Medulla oblongata (tissue), 1 donor: ENCODE measurements around the gene NEK4.
"Not testable (repeated sequence)": the region's sequence is repeated elsewhere in the genome, so short reads cannot be mapped to it uniquely, and the experiment has no call there.

Source experiments
- DNase-seq: peaks from one replicate; pipeline ENCODE4 v3.0.0-alpha.2; 2015; ENCODE audit errors: extremely low spot score

Gene NEK4

DNA sequence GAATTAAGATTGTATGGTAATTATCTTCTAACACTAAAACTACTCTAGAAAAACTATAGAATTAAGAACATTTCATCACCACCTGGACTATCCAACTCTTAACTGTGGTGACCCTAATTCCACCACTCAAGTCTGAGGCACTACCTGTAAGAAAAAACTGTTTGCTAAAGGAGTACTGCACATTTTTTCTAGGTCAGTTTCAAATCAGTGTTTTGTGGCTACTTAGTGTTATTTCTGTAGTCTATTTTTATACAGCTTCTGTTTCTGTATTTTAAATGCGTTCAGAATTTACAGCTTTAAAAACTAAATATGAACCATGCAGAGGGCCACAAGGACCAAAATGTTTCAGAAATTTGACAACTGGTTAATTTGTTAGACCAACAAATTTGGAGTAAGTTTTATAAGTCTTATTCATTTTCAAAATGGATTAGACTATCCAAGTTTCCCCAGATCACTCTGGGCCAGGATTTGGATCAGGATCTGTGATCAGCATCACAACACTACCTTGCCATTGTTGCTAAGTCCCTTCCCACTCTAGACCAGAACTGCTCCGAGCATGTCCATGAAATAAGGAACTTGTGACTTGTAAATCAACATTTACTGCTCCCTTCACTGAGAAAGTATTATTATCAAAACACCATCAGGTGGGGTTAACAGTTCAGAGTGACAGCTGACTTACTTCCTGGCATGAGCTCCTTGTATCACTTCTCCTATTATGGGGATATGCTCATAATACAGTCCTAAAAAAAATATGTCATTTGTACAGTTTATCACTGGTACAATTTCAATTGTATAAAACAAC is 73.7 kb downstream of the NEK4 start:
- no peak for DNase-seq

DNA sequence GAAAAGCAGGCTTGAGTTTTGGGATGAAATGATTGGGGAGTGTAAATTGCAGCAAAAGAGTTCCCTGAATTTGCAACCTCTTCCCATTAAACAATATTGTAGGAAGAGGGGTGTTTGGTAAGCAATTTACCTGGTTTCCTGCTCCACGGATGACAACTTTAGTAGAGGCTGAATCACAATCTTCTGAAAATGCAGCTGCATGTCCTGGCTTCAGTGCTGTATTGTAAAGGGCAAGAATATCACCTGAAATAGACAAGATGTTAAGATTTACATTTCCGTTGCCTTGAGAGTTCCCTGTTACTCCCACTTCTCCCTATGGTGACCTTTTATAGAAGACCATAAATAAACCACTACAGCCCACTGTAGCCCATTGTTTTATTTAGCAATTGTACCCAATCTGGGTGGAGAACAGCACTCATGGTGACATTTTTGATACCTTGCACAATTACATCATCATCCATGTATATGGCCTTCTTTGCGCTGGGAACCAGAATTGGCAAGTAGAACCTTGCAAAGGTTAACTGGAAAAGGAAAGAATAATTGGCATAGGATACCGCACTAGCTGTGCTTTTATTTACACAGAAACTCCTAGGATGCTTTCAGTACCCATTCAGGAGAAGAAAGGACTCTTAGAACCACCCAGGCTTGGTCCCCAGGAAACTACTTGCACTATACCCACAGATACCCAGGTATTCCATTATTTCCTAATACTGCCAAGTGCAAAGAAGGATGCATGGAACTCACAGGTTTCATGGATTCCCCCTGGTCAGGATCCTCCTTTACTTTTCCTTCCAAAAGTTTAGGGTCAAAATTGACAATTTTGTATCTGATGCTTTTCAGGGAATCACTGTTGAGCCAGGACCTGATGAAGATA is 74.7 kb downstream of the NEK4 start:
- no peak for DNase-seq

- no peak for DNase-seq
Measured at GRCh38 chr3:52694528-52695189, 76.1 kb downstream of the NEK4 start.

DNA sequence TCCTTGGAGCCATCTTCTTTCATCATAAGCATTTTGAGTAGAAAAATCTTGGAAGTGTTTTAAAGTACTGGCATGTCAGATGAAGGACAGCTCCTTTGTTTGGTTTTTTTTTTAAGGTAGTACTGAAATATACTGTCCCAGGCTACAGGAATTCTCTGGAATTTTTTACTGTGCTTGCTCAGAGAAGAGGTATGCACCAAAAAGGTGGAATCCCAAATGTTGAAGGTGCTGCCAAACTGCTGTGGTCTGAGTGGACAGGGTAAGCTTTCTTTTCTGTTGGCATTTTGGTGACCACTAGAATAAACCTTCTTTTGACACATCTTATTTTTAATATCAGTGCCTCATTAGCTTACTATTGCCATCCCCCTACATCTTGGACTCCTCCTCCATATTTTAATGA is 77.7 kb downstream of the NEK4 start:
- DNase-seq: no peak

- DNase-seq: no peak
Measured at GRCh38 chr3:52690560-52690959, 80.2 kb downstream of the NEK4 start.

- DNase-seq: no peak
Measured at GRCh38 chr3:52689151-52689550, 81.6 kb downstream of the NEK4 start.

DNA sequence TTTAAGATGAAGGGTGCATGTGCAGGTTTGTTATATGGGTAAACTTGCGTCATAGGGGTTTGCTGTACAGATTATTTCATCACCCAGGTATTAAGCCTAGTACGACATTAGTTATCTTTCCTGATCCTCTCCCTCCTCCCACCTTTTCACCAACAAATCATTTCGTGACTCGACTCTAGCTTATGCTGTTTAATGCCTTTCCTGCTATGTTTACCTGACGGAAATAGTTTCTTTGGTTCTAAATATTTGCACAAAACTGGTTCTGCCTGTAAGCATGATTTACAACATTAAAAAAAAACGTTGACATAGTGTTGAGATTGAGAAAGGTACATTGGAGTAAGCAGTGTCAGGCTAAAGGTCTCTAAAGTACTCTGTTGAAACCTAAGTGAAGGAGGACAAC is 82.5 kb downstream of the NEK4 start:
- no peak for DNase-seq

- DNase-seq: peak; percentile 97
Measured at GRCh38 chr3:52685709-52686691, 84.7 kb downstream of the NEK4 start, which contains the start of the genes GNL3 and PBRM1. Gene GNL3 (plus strand): TSS chr3:52686032. CDS start chr3:52686093, 61 bp downstream. Gene PBRM1 (minus strand): TSS chr3:52685913.

GRCh38 chr3:52685285-52685708 is 85.4 kb downstream of the NEK4 start:
- DNase-seq: peak; percentile 81

GRCh38 chr3:52684184-52684583 is 86.6 kb downstream of the NEK4 start:
- no peak for DNase-seq

GRCh38 chr3:52683611-52684010 is 87.1 kb downstream of the NEK4 start:
- DNase-seq: no peak

GRCh38 chr3:52682016-52682415 is 88.7 kb downstream of the NEK4 start:
- peak; percentile 78 for DNase-seq

DNA sequence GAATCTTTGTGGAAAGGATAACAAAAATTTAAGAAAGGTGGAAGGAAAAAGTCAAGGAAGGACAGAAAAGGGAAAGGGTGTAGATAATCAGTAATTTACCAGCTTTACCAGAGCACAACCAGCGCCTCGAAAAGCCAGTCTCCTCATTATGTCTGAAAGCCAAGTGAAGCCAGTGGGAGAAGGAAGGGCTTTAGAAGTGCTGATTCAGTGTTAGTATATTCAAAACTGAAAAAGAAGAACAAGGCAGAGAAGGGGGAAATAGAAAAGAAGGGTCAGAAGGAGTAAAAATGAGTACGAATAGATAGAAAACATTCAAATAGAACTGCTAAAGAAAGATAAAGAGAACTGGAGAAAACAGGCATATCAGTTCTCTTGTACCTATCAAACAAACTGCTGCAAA is 89.1 kb downstream of the NEK4 start:
- DNase-seq: peak; percentile 43

GRCh38 chr3:52679811-52680210 is 90.9 kb downstream of the NEK4 start:
- DNase-seq: no peak

GRCh38 chr3:52679199-52679538 is 91.6 kb downstream of the NEK4 start:
- DNase-seq: no peak

- DNase-seq: no peak
Measured at GRCh38 chr3:52678265-52679198, 92.2 kb downstream of the NEK4 start.

- DNase-seq: not testable (repeated sequence)
Measured at GRCh38 chr3:52676201-52676600, 94.5 kb downstream of the NEK4 start.

DNA sequence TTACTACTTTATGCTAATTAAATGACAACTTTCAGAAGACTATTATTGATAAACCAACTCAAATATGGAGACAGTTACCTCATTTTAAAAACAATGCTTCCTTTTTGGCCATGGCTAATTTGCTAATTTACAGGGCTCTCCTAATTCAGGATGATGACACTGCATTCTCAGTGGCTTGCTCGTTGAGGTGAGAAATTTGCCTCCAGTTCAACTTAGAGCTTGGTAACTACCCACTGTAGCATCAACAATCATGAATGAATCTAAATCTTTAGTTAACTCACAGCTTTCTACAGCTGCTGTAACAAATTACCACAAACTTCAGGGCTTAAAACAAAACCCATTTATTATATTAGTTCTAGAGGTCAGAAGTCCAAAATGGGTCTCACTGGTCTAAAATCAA is 99.1 kb downstream of the NEK4 start:
- no peak for DNase-seq

DNA sequence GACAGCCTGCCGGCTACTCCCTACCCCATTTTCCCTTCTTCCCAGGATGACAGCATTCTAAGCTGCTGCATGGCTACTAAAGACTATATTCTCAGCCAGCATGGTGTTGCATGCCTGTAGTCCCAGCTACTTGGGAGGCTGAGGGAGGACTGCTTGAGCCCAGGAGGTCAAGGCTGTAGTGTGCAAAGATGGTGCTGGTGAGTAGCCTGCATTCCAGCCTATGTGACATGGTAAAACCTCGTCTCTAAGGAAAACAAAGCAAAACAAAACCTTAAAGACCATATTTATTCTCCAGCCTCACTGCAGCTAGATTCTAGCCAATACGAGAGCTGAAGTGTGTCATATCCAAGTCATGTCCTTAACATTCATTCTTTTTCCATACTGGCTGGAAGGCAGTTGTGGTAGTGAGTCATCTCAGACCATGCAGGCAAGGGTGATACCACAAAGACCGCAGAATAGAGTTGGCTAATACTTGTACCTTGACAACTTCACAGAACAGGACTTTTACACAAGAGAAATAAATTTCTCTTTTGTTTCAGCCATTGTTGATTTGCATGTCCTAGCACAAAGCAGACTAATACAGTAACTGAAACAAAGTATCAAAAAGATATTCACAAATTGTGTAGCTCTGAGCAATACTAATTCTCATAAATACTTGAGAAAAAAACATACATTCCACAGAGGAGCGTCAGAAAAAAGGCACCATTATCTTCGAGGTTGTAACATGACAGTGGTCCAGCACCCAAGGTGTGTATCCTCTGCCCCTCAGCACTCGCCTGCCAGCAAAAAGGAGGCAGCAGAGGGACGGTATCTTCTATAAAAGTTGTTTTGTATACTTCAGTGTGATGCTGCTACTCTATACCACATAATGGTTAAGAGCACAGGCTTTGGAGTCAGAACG is 99.9 kb downstream of the NEK4 start:
- no peak for DNase-seq
